Measurements from ENCODE around the gene TANGO2.
A peak's percentile ranks its signal among the peaks of the same experiment; 100 is the strongest.

Gene TANGO2

GRCh38 chr22:19984201-19984753 lies 36.6 kb upstream of the TANGO2 start:
- no peak for TF ChIP-seq CTCF (conservative IDR thresholded peaks at IDR 0.05; ENCODE audit: low read depth, low read length)
- no peak overlapping the region for H3K4me3 ChIP-seq (ENCODE audit: low read length)
- peak; percentile 30 for DNase-seq (ENCODE audit: low read depth)

GRCh38 chr22:19984851-19985811 lies 35.8 kb upstream of the TANGO2 start:
- no peak for TF ChIP-seq CTCF (conservative IDR thresholded peaks at IDR 0.05; ENCODE audit: low read depth, low read length)
- H3K4me3 ChIP-seq (ENCODE audit: low read length): peak overlapping the region; percentile 65
- no peak for DNase-seq (ENCODE audit: low read depth)

DNA sequence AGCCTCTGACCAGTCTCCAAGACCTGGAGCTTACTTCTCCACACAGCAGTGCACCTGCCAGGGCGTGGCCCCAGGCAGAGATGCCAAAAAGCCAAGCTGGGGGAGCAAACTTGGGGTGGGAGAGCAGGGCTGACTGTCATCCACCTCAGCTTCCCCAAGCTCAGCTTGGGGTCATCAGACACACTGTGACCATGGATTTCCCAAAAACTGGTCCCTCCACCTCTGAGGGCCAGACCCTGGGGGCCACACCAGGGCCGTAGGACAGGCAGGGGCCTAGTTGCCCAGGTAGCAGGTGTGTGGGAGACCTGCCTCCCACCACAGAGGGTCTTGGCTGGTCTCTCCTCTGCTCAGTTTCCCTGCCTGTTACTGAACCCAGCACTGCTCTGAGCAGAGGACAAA lies 34.9 kb upstream of the TANGO2 start:
- H3K4me3 ChIP-seq (ENCODE audit: low read length): peak overlapping the region; percentile 65
- DNase-seq (ENCODE audit: low read depth): no peak
- TF ChIP-seq CTCF (conservative IDR thresholded peaks at IDR 0.05; ENCODE audit: low read depth, low read length): no peak

GRCh38 chr22:19986410-19987341 lies 34.2 kb upstream of the TANGO2 start:
- peak overlapping the region; percentile 65 for H3K4me3 ChIP-seq (ENCODE audit: low read length)
- DNase-seq (ENCODE audit: low read depth): peak; percentile 21
- no peak for TF ChIP-seq CTCF (conservative IDR thresholded peaks at IDR 0.05; ENCODE audit: low read depth, low read length)

GRCh38 chr22:19987394-19988306 lies 33.3 kb upstream of the TANGO2 start:
- TF ChIP-seq CTCF (conservative IDR thresholded peaks at IDR 0.05; ENCODE audit: low read depth, low read length): no peak
- DNase-seq (ENCODE audit: low read depth): no peak
- no peak overlapping the region for H3K4me3 ChIP-seq (ENCODE audit: low read length)

DNA sequence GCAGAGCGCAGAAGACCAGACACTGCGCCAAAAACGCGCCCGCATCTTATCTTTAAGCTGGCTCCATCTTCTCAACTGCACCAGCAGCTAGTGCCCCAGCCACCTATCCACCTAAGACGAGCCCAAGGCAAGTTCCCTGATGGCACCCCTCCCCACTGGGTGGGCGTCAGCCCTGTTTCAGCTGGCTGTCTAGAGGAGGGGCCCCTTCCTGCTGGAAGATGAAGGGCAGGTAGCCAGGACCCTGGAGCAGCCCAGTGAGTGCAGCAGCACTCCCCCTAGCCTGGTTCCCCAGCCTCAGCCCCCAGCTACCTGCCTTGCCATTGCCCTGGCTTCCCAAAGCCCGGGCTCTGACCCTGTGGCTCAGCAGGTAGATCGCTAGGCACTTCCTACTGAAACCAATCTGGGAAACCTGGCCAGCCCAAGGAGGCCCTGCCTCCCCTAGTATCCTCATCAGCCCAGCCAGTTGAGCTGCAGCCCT lies 32.5 kb upstream of the TANGO2 start:
- DNase-seq (ENCODE audit: low read depth): no peak
- no peak overlapping the region for H3K4me3 ChIP-seq (ENCODE audit: low read length)
- TF ChIP-seq CTCF (conservative IDR thresholded peaks at IDR 0.05; ENCODE audit: low read depth, low read length): no peak

Measured in retinal pigment epithelial cell (primary cell).